ENCODE results near the gene MMP11.

DNA sequence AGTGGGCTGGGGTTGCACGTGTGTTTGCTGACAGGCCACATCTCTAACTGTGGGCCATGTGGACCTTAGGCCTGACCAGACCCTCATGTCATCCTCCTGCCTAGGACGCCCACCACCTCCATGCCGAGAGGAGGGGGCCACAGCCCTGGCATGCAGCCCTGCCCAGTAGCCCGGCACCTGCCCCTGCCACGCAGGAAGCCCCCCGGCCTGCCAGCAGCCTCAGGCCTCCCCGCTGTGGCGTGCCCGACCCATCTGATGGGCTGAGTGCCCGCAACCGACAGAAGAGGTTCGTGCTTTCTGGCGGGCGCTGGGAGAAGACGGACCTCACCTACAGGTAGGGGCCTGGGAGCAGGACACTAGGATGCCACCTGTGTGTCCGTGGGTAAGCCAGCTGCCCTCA is 6.4 kb downstream of the MMP11 start:
- TF ChIP-seq POLR2A (IDR thresholded peaks at IDR 0.05; ENCODE audit: low read length) (no peak), GATA1 (IDR thresholded peaks at IDR 0.05; ENCODE audit: low read depth, low read length) (no peak)
